HepG2 (cell line): ENCODE results near the gene ITGB2. TPM values are rescaled to one million over a fixed set of nuclear protein-coding genes. Genes with fewer than 3 reads are reported as not detected.

Source experiments
- AHDC1 ChIP-seq: sonication (generic); formaldehyde crosslinking; IDR thresholded peaks from 2 replicates; pipeline ENCODE4 v1.5.1; 2020; ENCODE audit warnings: mild to moderate bottlenecking, missing genetic modification reagents, borderline replicate concordance
- ATM ChIP-seq: fragments of 450-650 bp; IDR thresholded peaks from 2 replicates; pipeline ENCODE4 v1.7.1; 2017; ENCODE audit warnings: mild to moderate bottlenecking, borderline replicate concordance
- HMGA1 ChIP-seq: sonication (generic); formaldehyde crosslinking; conservative IDR thresholded peaks from 2 replicates; pipeline ENCODE4 v1.4.0; 2020; ENCODE audit warnings: missing genetic modification reagents
- MBNL3 ChIP-seq: fragments of 250-450 bp; sonication (Bioruptor Pico); conservative IDR thresholded peaks from 2 replicates; pipeline ENCODE4 v1.8.0; 2022; ENCODE audit warnings: mild to moderate bottlenecking, inconsistent platforms
- MED13 ChIP-seq: sonication (generic); formaldehyde crosslinking; IDR thresholded peaks from 2 replicates; pipeline ENCODE4 v1.5.0; 2020; ENCODE audit warnings: missing genetic modification reagents
- PLRG1 ChIP-seq: fragments of 450-650 bp; conservative IDR thresholded peaks from 2 replicates; pipeline ENCODE4 v1.6.1; 2016
- TGIF2 ChIP-seq: IDR thresholded peaks from 2 replicates; pipeline ENCODE4 v1.6.1; 2016; ENCODE audit warnings: control low read depth, missing compliant biosample characterization
- TOE1 ChIP-seq: sonication (generic); formaldehyde crosslinking; IDR thresholded peaks from 2 replicates; pipeline ENCODE4 v1.4.0; 2020; ENCODE audit warnings: mild to moderate bottlenecking, missing genetic modification reagents
- ZNF121 ChIP-seq: sonication (generic); formaldehyde crosslinking; IDR thresholded peaks from 2 replicates; pipeline ENCODE4 v1.5.0; 2020; ENCODE audit warnings: mild to moderate bottlenecking, missing genetic modification reagents
- ZNF205 ChIP-seq: IDR thresholded peaks from 2 replicates; pipeline ENCODE4 v1.6.1; 2018; ENCODE audit warnings: missing biosample characterization, missing genetic modification reagents
- ZNF234 ChIP-seq: sonication (generic); formaldehyde crosslinking; conservative IDR thresholded peaks from 2 replicates; pipeline ENCODE4 v1.5.1; 2020; ENCODE audit warnings: mild to moderate bottlenecking, missing genetic modification reagents
- polyA plus RNA-seq, 8 experiments: library from polyadenylated mRNA; depleted of rRNA in 3 of 8; stranded (reverse) in 7 of 8; unstranded in 1 of 8; fragments of >200 nt; fragmentation: Illumina TruSeq in 4 of 8; extraction: Trizol in 4 of 8; gene quantifications; 2 replicates each; pipeline versions ENCODE4 v1.2.1 to v1.2.3, GENCODE V29; 2011 to 2016; ENCODE audit warnings: low read depth in 4 of 8, missing spikeins in 1 of 8, mixed read lengths in 1 of 8; ENCODE audit not compliant: insufficient read depth in 1 of 8
- total RNA-seq, 5 experiments: library from RNA; depleted of rRNA; stranded (reverse); fragments of >200 nt; fragmentation: Illumina TruSeq; extraction: Trizol; gene quantifications; 2 replicates each; pipeline ENCODE4 v1.2.3, GENCODE V29; 2016; ENCODE audit warnings: low read depth in 1 of 5
- TF ChIP-seq, protein P1 (sequence below): sonication (generic); formaldehyde crosslinking; IDR thresholded peaks from 2 replicates; pipeline ENCODE4 v1.4.0; 2020; ENCODE audit warnings: missing genetic modification reagents
- TF ChIP-seq, protein P2 (sequence below): sonication (generic); formaldehyde crosslinking; IDR thresholded peaks from 2 replicates; pipeline ENCODE4 v1.4.0; 2020; ENCODE audit warnings: mild to moderate bottlenecking, missing genetic modification reagents
- TF ChIP-seq, protein P3 (sequence below): sonication (generic); formaldehyde crosslinking; IDR thresholded peaks from 2 replicates; pipeline ENCODE4 v1.4.0; 2020; ENCODE audit warnings: missing genetic modification reagents, low read depth, mild to moderate bottlenecking, borderline replicate concordance

ITGB2 gene
- total and polyA plus RNA-seq, 2 of the 13 experiments (the other 11 are each of a cell fraction or from before 2014, with no cell fraction given) = 4.2 to 18.0 TPM

- peak; percentile 18; the same call in 1 of the 2 replicates for TF ChIP-seq TGIF2 (CRISPR knock-in tag)
- TF ChIP-seq ATM = no peak
- no peak for TF ChIP-seq TOE1 (CRISPR knock-in tag)
- TF ChIP-seq MED13 (CRISPR knock-in tag) = peak; percentile 41; the same call in 1 of the 2 replicates
- TF ChIP-seq ZNF234 (CRISPR knock-in tag) = no peak
- TF ChIP-seq, protein P1, sequence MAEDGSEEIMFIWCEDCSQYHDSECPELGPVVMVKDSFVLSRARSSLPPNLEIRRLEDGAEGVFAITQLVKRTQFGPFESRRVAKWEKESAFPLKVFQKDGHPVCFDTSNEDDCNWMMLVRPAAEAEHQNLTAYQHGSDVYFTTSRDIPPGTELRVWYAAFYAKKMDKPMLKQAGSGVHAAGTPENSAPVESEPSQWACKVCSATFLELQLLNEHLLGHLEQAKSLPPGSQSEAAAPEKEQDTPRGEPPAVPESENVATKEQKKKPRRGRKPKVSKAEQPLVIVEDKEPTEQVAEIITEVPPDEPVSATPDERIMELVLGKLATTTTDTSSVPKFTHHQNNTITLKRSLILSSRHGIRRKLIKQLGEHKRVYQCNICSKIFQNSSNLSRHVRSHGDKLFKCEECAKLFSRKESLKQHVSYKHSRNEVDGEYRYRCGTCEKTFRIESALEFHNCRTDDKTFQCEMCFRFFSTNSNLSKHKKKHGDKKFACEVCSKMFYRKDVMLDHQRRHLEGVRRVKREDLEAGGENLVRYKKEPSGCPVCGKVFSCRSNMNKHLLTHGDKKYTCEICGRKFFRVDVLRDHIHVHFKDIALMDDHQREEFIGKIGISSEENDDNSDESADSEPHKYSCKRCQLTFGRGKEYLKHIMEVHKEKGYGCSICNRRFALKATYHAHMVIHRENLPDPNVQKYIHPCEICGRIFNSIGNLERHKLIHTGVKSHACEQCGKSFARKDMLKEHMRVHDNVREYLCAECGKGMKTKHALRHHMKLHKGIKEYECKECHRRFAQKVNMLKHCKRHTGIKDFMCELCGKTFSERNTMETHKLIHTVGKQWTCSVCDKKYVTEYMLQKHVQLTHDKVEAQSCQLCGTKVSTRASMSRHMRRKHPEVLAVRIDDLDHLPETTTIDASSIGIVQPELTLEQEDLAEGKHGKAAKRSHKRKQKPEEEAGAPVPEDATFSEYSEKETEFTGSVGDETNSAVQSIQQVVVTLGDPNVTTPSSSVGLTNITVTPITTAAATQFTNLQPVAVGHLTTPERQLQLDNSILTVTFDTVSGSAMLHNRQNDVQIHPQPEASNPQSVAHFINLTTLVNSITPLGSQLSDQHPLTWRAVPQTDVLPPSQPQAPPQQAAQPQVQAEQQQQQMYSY (CRISPR knock-in tag) = no peak
- 0 out of 2 replicates have a peak, but pooled peaks have one; percentile 28 for TF ChIP-seq ZNF121 (CRISPR knock-in tag)
- no peak for TF ChIP-seq MBNL3 (CRISPR knock-in tag)
- TF ChIP-seq ZNF205 = no peak
- 0 out of 2 replicates have a peak, but pooled peaks have one; percentile 34 for TF ChIP-seq AHDC1 (CRISPR knock-in tag)
- TF ChIP-seq, protein P2, sequence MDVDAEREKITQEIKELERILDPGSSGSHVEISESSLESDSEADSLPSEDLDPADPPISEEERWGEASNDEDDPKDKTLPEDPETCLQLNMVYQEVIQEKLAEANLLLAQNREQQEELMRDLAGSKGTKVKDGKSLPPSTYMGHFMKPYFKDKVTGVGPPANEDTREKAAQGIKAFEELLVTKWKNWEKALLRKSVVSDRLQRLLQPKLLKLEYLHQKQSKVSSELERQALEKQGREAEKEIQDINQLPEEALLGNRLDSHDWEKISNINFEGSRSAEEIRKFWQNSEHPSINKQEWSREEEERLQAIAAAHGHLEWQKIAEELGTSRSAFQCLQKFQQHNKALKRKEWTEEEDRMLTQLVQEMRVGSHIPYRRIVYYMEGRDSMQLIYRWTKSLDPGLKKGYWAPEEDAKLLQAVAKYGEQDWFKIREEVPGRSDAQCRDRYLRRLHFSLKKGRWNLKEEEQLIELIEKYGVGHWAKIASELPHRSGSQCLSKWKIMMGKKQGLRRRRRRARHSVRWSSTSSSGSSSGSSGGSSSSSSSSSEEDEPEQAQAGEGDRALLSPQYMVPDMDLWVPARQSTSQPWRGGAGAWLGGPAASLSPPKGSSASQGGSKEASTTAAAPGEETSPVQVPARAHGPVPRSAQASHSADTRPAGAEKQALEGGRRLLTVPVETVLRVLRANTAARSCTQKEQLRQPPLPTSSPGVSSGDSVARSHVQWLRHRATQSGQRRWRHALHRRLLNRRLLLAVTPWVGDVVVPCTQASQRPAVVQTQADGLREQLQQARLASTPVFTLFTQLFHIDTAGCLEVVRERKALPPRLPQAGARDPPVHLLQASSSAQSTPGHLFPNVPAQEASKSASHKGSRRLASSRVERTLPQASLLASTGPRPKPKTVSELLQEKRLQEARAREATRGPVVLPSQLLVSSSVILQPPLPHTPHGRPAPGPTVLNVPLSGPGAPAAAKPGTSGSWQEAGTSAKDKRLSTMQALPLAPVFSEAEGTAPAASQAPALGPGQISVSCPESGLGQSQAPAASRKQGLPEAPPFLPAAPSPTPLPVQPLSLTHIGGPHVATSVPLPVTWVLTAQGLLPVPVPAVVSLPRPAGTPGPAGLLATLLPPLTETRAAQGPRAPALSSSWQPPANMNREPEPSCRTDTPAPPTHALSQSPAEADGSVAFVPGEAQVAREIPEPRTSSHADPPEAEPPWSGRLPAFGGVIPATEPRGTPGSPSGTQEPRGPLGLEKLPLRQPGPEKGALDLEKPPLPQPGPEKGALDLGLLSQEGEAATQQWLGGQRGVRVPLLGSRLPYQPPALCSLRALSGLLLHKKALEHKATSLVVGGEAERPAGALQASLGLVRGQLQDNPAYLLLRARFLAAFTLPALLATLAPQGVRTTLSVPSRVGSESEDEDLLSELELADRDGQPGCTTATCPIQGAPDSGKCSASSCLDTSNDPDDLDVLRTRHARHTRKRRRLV (CRISPR knock-in tag) = no peak
- TF ChIP-seq, protein P3, sequence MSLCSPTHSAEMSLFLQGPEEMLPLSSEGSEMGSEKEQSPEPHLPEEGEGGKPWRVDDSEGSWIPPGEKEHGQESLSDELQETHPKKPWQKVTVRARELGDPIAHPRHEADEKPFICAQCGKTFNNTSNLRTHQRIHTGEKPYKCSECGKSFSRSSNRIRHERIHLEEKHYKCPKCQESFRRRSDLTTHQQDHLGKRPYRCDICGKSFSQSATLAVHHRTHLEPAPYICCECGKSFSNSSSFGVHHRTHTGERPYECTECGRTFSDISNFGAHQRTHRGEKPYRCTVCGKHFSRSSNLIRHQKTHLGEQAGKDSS = peak; percentile 76; the same call in 1 of the 2 replicates
- TF ChIP-seq HMGA1 (CRISPR knock-in tag) = no peak
- no peak for TF ChIP-seq PLRG1
These were observed 9.1 kb downstream of the ITGB2 start (continued) for GRCh38 chr21:44911384-44912157.
